Erythroblast (primary cell): ENCODE data around the gene ADAMTSL2.

Source experiments
- GATA1 ChIP-seq: IDR thresholded peaks from 2 replicates; pipeline ENCODE4 v1.6.1; 2011; ENCODE audit warnings: low read depth, mild to moderate bottlenecking, control low read depth, low read length, moderate library complexity
- POLR2A ChIP-seq: IDR thresholded peaks from 2 replicates; pipeline ENCODE4 v1.6.1; 2011; ENCODE audit warnings: mild to moderate bottlenecking, low read length

DNA sequence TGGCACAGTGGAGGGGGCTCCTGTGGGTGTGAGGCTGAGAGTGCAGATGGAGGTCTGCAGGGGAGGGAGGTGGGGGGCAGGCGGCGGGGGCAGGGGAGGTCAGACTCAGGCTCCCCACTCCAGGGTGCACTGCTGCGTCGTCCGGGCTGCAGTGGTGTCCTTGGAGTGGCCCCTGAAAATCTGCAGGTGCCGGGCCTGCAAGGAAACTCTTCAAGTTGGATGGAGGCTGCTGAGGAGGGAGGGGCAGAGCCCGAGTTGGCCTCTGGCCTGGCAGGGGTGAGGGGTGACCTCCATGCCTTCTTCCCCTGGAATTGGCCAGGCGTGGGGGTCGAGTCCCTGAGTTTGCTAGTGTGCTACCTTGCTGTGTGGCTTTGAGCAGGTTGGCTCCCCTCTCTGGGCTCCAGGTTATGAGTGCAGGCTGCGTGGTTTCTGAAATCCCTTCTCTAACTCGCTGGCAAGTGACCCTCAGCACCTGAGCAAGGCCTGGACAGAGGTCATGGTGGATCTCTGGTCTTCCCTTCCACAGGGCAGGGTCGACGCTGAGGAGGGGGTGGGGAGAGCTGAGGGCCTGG lies 888 bp downstream of the ADAMTSL2 start:
- TF ChIP-seq POLR2A (no peak), GATA1 (no peak)
